ENCODE data around the gene B3GNT3.

The B3GNT3 gene

GRCh38 chr19:17862711-17863519 is 68.0 kb downstream of the B3GNT3 start:
- Histone ChIP-seq H3K4me1 (ENCODE audit: insufficient read depth, low read length) (0 out of 2 replicates have a peak, but pooled peaks cover 4% of the 10 kb centered on the region), H3K9me3 (ENCODE audit: control insufficient read depth, insufficient read depth, low read length) (no peaks in the 10 kb centered on the region), H3K36me3 (ENCODE audit: insufficient read depth, low read length) (peaks cover 33% of the 10 kb centered on the region), H3K9ac (ENCODE audit: low read depth, low read length) (no peak overlapping the region)
